SU-DHL-6 (cell line): ENCODE measurements around the gene NOVA1.

Experiments
- H2AFZ ChIP-seq: fragments of 200-600 bp; sonication (generic); 2 replicates; pipeline ENCODE4 v1.6.1; 2014; ENCODE audit warnings: low read depth, mild to moderate bottlenecking, moderate library complexity, mixed read lengths, antibody characterized with exemption, low read length; ENCODE audit not compliant: severe bottlenecking
- H3F3A ChIP-seq: fragments of 200-600 bp; shearing (Covaris generic); 2 replicates; pipeline ENCODE4 v1.6.0; 2016; ENCODE audit warnings: antibody characterized with exemption, mild to moderate bottlenecking; ENCODE audit not compliant: insufficient read depth
- H3K27ac ChIP-seq: fragments of 200-600 bp; sonication (generic); 2 replicates; pipeline ENCODE4 v1.5.1; 2016; ENCODE audit warnings: low read depth, mild to moderate bottlenecking, low read length, moderate library complexity, mixed read lengths
- H3K27me3 ChIP-seq: fragments of 200-600 bp; sonication (generic), shearing (Covaris generic); 2 replicates; pipeline ENCODE4 v1.6.0; 2014; ENCODE audit warnings: mild to moderate bottlenecking, low read length
- H3K36me3 ChIP-seq: fragments of 200-600 bp; sonication (generic); 2 replicates; pipeline ENCODE4 v1.6.1; 2014; ENCODE audit warnings: mild to moderate bottlenecking, low read length, mixed read lengths
- H3K4me2 ChIP-seq: fragments of 300-600, 200-600 bp; shearing (Covaris generic), sonication (generic); 2 replicates; pipeline ENCODE4 v1.6.0; 2014; ENCODE audit warnings: low read length, low read depth, mild to moderate bottlenecking; ENCODE audit not compliant: poor library complexity, severe bottlenecking
- H3K4me3 ChIP-seq: fragments of 200-600 bp; sonication (generic); 2 replicates; pipeline ENCODE4 v1.5.1; 2014; ENCODE audit warnings: antibody characterized with exemption, low read length, mild to moderate bottlenecking, mixed read lengths; ENCODE audit not compliant: insufficient read depth, poor library complexity, severe bottlenecking
- H3K79me2 ChIP-seq: fragments of 200-600 bp; sonication (generic); 2 replicates; pipeline ENCODE4 v1.6.1; 2014; ENCODE audit warnings: mild to moderate bottlenecking, low read length, moderate library complexity; ENCODE audit not compliant: insufficient read depth
- H3K9ac ChIP-seq: fragments of 200-600 bp; sonication (generic); 2 replicates; pipeline ENCODE4 v1.7.0; 2014; ENCODE audit warnings: mild to moderate bottlenecking, low read length
- H3K9me2 ChIP-seq: fragments of 200-600 bp; sonication (generic); replicated peaks from 2 replicates; pipeline ENCODE4 v1.6.1; 2014; ENCODE audit warnings: low read length; ENCODE audit not compliant: insufficient read depth
- H3K9me3 ChIP-seq: fragments of 200-600 bp; sonication (generic); 2 replicates; pipeline ENCODE4 v1.6.1; 2014; ENCODE audit warnings: low read length, mixed read lengths; ENCODE audit not compliant: insufficient read depth
- H4K20me1 ChIP-seq: fragments of 200-600 bp; sonication (generic); 2 replicates; pipeline ENCODE4 v1.6.1; 2014; ENCODE audit warnings: low read depth, mild to moderate bottlenecking, antibody characterized with exemption, low read length, moderate library complexity, mixed read lengths
- EZH2phosphoT487 ChIP-seq: fragments of 200-600 bp; sonication (generic), shearing (Covaris generic); conservative IDR thresholded peaks from 2 replicates; pipeline ENCODE4 v1.6.1; 2018; ENCODE audit warnings: mild to moderate bottlenecking, antibody characterized with exemption, low read length, moderate library complexity, mixed read lengths
- TF ChIP-seq, protein P1 (sequence below): fragments of 200-600 bp; sonication (generic); IDR thresholded peaks from one replicate; pipeline ENCODE4 v1.5.1; 2017; ENCODE audit warnings: antibody characterized with exemption, mild to moderate bottlenecking, low read length, moderate library complexity; ENCODE audit not compliant: insufficient read depth, poor library complexity, severe bottlenecking

The NOVA1 gene

DNA sequence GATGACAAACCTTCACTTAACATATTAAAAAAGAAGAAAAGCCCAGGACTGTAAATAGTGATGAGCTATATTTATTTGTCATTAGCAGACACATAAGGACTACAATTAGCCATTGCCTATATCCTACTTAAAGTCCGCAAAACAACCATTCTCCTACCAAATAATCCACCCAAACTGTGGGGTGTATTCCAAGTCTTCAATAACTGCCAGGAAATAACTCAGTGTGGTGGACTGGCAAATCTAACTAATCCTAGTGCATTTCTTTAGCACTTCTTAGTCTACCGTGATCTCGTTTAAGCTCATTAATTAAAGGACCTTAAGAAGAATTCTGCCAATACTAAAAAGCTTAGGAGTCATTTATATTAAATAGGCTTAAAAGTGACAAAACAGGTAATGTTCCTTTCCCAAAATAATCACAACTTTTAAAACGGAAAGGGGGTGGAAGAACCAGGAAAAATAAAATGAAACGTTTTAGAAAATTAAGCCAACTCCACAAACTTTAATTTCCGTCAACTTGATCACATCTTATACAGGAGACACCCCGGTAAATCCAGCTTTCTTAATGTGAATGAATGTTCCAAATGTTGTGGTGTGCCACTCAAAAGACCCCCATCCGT, 1.8 kb downstream of the NOVA1 start:
- no peaks in the 10 kb centered on the region for H3K9me2 ChIP-seq
- H4K20me1 ChIP-seq = no peaks in the 10 kb centered on the region
- H2AFZ ChIP-seq = no peak overlapping the region
- H3K36me3 ChIP-seq = no peaks in the 10 kb centered on the region
- no peak overlapping the region for H3K9ac ChIP-seq
- H3K27ac ChIP-seq = no peak overlapping the region
- H3K4me3 ChIP-seq = no peak overlapping the region
- no peaks in the 10 kb centered on the region for H3K79me2 ChIP-seq
- H3K4me2 ChIP-seq = no peak overlapping the region
- no peaks in the 10 kb centered on the region; the same call in 1 of the 2 replicates for H3K9me3 ChIP-seq
- no peaks in the 10 kb centered on the region for H3F3A ChIP-seq
- no peaks in the 10 kb centered on the region for H3K27me3 ChIP-seq
- TF ChIP-seq, protein P1, sequence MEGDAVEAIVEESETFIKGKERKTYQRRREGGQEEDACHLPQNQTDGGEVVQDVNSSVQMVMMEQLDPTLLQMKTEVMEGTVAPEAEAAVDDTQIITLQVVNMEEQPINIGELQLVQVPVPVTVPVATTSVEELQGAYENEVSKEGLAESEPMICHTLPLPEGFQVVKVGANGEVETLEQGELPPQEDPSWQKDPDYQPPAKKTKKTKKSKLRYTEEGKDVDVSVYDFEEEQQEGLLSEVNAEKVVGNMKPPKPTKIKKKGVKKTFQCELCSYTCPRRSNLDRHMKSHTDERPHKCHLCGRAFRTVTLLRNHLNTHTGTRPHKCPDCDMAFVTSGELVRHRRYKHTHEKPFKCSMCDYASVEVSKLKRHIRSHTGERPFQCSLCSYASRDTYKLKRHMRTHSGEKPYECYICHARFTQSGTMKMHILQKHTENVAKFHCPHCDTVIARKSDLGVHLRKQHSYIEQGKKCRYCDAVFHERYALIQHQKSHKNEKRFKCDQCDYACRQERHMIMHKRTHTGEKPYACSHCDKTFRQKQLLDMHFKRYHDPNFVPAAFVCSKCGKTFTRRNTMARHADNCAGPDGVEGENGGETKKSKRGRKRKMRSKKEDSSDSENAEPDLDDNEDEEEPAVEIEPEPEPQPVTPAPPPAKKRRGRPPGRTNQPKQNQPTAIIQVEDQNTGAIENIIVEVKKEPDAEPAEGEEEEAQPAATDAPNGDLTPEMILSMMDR = no peak
- TF ChIP-seq EZH2phosphoT487 = no peak

DNA sequence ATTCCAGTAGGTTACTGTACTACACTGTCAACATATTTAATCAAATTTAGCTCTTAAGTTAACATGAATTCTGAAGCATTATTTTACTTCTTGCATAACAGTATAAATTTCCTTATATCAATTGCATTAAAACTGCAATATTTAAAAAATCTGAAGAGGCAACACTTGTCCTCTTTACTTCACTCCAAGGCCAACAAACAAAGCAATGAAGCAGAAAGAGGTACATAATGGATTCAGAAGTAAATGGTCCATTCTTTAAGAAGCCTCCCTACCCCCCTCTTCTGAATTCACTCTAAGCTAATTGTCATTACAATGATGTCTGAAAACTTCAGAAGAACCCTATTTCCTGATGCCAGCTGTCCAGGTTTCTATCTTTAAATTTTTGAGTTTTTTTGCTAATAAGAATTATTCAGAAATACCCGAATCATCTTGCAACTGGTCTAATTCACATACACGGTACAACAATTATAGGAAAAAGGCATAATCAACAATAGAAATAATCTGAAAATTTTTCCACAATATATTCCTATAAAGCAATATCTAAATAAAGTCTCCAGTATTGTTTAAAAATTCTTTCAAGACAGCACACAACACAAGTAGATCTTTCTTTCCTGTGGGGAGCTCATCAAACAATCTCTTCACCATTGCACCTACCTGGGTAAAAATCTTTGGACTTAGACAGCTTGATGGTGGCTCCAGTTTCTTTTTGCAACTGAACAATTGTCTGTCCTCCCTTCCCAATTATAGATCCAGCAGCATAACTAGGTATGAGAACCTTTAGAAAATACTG, 2.9 kb downstream of the NOVA1 start:
- Histone ChIP-seq H3K4me2 (no peak overlapping the region), H3K4me3 (no peak overlapping the region), H3K9me3 (no peaks in the 10 kb centered on the region; the same call in 1 of the 2 replicates), H3K9ac (no peak overlapping the region), H3K79me2 (no peaks in the 10 kb centered on the region), H3F3A (no peaks in the 10 kb centered on the region), H3K27me3 (no peaks in the 10 kb centered on the region), H3K9me2 (no peaks in the 10 kb centered on the region), H4K20me1 (no peaks in the 10 kb centered on the region), H3K36me3 (no peaks in the 10 kb centered on the region), H2AFZ (no peak overlapping the region), H3K27ac (no peak overlapping the region)
- TF ChIP-seq EZH2phosphoT487 = no peak
- TF ChIP-seq, protein P1 = no peak

DNA sequence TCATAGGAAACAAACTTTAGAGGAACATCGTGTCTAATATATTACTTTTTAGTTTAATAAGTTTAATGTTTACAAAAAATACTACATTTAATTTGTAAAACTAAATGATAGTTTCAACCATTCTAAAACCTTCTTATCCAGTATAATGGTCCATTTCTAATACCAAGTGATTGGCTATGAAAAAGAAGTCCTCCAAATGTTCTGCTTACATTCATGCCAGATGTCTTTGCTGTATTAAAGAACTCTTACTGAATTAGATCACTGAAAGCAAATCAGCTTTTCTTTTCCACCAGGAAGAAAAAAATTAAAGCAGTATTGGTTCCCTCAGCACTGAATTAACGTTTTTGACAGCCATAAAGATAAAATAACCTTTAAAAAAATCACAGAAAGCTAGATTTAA, 3.7 kb downstream of the NOVA1 start:
- Histone ChIP-seq H3K27me3 (no peaks in the 10 kb centered on the region), H4K20me1 (no peaks in the 10 kb centered on the region), H3K9ac (no peak overlapping the region), H3K36me3 (no peaks in the 10 kb centered on the region), H3K9me3 (no peaks in the 10 kb centered on the region; the same call in 1 of the 2 replicates), H3K79me2 (no peaks in the 10 kb centered on the region), H3K27ac (no peak overlapping the region), H3F3A (no peaks in the 10 kb centered on the region), H3K4me3 (no peak overlapping the region), H3K9me2 (no peaks in the 10 kb centered on the region), H2AFZ (no peak overlapping the region), H3K4me2 (no peak overlapping the region)
- TF ChIP-seq, protein P1 = no peak
- TF ChIP-seq EZH2phosphoT487 = no peak
